ENCODE data around the gene TTLL10. TPM values are rescaled to one million over a fixed set of nuclear protein-coding genes. Genes with fewer than 3 reads are reported as not detected.

Gene TTLL10
- total RNA-seq, 1 experiment from 2014 or later, result not detected

DNA sequence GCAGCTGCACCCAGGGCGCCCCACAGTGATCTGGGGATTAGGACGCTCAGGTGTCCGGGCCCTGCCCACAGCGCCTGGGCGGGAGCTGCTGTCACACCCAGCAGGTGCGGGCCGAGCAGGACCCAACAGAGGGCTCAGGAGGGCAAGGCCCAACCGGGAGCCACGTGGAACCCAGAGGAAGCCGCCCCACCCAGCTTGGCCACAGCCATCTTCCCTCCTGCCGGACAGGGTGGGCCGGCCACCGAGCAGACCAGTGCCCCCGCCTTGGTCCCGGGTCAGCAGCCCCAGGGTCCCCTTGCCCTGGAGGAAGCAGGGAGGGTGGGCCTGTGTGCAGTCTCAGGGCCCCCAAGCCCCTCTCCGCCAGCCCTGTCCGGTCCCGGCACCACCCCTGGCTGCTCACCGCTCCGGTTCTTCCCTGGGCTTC, 6.3 kb upstream of the TTLL10 start:
- CTCF ChIA-PET, result no interaction called here
- no TSS peak for BruUV-seq (replicated peaks)
- H3K27ac Mint-ChIP-seq (ENCODE audit: low read depth, unreplicated experiment), result no peak overlapping the region
- POLR2A ChIA-PET, result no interaction called here
- TF ChIP-seq, protein P1, sequence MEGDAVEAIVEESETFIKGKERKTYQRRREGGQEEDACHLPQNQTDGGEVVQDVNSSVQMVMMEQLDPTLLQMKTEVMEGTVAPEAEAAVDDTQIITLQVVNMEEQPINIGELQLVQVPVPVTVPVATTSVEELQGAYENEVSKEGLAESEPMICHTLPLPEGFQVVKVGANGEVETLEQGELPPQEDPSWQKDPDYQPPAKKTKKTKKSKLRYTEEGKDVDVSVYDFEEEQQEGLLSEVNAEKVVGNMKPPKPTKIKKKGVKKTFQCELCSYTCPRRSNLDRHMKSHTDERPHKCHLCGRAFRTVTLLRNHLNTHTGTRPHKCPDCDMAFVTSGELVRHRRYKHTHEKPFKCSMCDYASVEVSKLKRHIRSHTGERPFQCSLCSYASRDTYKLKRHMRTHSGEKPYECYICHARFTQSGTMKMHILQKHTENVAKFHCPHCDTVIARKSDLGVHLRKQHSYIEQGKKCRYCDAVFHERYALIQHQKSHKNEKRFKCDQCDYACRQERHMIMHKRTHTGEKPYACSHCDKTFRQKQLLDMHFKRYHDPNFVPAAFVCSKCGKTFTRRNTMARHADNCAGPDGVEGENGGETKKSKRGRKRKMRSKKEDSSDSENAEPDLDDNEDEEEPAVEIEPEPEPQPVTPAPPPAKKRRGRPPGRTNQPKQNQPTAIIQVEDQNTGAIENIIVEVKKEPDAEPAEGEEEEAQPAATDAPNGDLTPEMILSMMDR (IDR thresholded peaks at IDR 0.05; ENCODE audit: unreplicated experiment), result no peak
- H3K27me3 Mint-ChIP-seq (ENCODE audit: insufficient read depth, unreplicated experiment), result no peaks in the 10 kb centered on the region
- intact Hi-C loops (cut with micrococcal nuclease), result no loop called here
- H3K4me1 Mint-ChIP-seq (ENCODE audit: insufficient read depth, unreplicated experiment), result no peaks in the 10 kb centered on the region
- DNase-seq (ENCODE audit: unreplicated experiment), result no peak
- no peaks in the 10 kb centered on the region for H3K9me3 Mint-ChIP-seq (ENCODE audit: unreplicated experiment)
- no peak overlapping the region for H3K4me3 Mint-ChIP-seq (ENCODE audit: unreplicated experiment)
- H3K36me3 Mint-ChIP-seq (ENCODE audit: insufficient read depth, unreplicated experiment), result no peaks in the 10 kb centered on the region

DNA sequence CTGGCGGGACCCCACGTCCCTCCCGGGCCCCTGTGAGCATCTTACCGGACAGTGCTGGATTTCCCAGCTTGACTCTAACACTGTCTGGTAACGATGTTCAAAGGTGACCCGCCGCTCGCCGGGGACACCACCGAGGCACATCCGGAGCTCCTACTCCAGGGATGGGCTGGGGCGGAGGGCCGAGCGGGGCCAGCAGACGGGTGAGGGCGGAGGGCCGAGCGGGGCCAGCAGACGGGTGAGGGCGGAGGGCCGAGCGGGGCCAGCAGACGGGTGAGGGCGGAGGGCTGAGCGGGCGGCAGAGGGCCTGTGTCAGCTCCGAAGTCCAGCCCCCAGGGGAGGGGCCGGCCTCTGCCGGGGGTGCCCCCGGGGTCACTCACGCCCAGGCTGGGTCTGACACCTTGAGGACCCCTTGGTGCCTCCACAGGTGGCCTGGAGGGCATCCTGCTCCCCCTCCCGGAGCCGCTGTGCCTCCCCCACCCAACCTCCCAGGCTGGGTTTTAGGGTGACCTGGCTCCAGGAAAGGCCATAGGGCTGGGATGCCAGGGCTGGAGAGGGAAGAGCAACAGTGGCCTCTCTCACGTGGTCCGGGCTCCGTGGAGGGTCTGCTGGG, 5.7 kb upstream of the TTLL10 start:
- CTCF ChIA-PET, result no interaction called here
- no peaks in the 10 kb centered on the region for H3K36me3 Mint-ChIP-seq (ENCODE audit: insufficient read depth, unreplicated experiment)
- intact Hi-C loops (cut with micrococcal nuclease), result no loop called here
- no peaks in the 10 kb centered on the region for H3K4me1 Mint-ChIP-seq (ENCODE audit: insufficient read depth, unreplicated experiment)
- no TSS peak for BruUV-seq (replicated peaks)
- no peaks in the 10 kb centered on the region for H3K9me3 Mint-ChIP-seq (ENCODE audit: unreplicated experiment)
- POLR2A ChIA-PET, result no interaction called here
- H3K27me3 Mint-ChIP-seq (ENCODE audit: insufficient read depth, unreplicated experiment), result no peaks in the 10 kb centered on the region
- H3K27ac Mint-ChIP-seq (ENCODE audit: low read depth, unreplicated experiment), result no peak overlapping the region
- no peak for DNase-seq (ENCODE audit: unreplicated experiment)
- no peak overlapping the region for H3K4me3 Mint-ChIP-seq (ENCODE audit: unreplicated experiment)
- TF ChIP-seq, protein P1 (IDR thresholded peaks at IDR 0.05; ENCODE audit: unreplicated experiment), result no peak

DNA sequence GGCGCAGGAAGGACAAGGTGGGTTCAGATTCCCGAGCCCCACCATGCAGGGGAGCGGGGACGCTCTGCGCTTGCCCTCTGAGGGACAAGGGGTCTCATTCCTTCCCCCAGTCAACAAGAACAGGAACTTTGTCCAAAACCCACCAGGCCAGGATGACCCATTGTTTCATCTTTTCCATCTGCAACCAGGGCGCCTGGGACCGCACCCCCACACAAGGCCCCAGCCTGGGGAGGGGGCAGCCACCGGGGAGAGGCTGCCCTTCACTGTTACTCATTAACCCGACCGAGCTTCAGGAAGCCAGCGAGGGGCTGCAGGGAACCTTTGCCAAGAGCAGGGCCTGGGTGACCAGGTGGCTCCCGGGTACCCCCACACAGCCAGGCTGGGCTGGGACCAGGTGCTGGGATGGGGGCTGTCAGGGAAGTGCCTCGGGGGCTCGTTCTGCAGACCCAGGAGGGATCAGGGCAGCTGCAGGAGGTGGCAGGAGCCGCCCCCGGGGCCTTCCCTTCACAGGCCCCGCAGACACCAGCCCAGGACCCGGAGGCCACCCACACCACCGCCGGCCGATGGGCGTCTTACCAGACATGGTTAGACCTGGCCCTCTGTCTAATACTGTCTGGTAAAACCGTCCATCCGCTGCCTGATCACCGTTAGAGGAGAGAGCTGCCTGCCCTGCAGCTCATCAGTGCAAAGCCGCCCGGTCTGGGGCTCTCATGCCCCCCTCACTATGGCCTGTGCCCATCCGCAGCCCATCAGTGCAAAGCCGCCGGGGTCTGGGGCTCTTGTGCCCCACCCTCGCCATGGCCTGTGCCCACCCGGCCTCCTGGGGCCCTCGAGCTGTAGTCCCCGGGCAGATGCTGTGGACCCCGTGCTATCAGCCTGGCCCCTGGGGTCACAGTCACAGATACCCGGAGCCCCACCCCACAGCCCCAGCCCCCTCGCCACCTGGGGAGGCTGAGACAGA, 4.9 kb upstream of the TTLL10 start:
- no peak overlapping the region for H3K4me3 Mint-ChIP-seq (ENCODE audit: unreplicated experiment)
- no peaks in the 10 kb centered on the region for H3K4me1 Mint-ChIP-seq (ENCODE audit: insufficient read depth, unreplicated experiment)
- ChIA-PET POLR2A (no interaction called here), CTCF (no interaction called here)
- no peak for DNase-seq (ENCODE audit: unreplicated experiment)
- no TSS peak for BruUV-seq (replicated peaks)
- TF ChIP-seq, protein P1 (IDR thresholded peaks at IDR 0.05; ENCODE audit: unreplicated experiment), result no peak
- no peak overlapping the region for H3K27ac Mint-ChIP-seq (ENCODE audit: low read depth, unreplicated experiment)
- H3K27me3 Mint-ChIP-seq (ENCODE audit: insufficient read depth, unreplicated experiment), result no peaks in the 10 kb centered on the region
- H3K9me3 Mint-ChIP-seq (ENCODE audit: unreplicated experiment), result no peaks in the 10 kb centered on the region
- no peaks in the 10 kb centered on the region for H3K36me3 Mint-ChIP-seq (ENCODE audit: insufficient read depth, unreplicated experiment)
- intact Hi-C loops (cut with micrococcal nuclease), result no loop called here

DNA sequence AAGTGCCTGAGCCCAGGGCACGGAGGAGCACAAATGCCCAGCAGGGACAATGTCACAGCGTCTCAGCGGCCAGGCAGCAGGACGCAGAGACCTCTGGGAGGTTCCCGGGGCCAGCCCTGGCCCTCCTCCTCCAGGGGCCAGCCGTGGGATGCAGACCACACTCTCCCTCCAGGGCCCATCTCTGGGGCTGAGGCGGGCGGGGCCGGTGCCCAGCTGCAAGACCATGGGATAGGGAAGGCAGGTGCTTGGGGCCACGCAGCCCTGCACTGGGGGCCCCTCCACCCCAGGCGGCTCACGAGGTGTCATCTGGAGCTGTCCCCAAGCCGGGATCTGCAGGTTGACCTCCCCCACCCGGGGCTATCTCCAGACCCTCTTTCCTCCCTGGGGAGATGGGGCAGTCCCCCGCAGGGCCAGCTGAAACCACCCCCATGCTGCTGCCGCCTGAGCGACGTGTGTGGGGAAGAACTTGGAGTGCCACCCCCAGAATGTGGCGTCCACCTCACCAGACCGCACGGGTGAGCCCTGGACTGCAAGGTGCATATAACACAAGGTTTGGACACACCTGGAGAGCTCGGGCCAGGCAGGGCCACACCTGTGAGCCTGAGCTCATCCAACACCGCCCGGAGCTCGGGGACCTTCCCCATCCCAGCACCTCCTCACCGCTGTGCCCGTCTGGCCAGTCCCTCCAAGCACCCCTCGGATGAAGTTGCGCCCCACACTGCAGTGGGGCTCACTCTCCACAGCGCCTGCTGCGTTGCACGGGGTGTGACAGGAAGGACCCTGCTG, 4.1 kb upstream of the TTLL10 start:
- Mint-ChIP-seq H3K36me3 (ENCODE audit: insufficient read depth, unreplicated experiment) (no peaks in the 10 kb centered on the region), H3K4me1 (ENCODE audit: insufficient read depth, unreplicated experiment) (no peaks in the 10 kb centered on the region), H3K4me3 (ENCODE audit: unreplicated experiment) (no peak overlapping the region), H3K27ac (ENCODE audit: low read depth, unreplicated experiment) (no peak overlapping the region), H3K27me3 (ENCODE audit: insufficient read depth, unreplicated experiment) (no peaks in the 10 kb centered on the region), H3K9me3 (ENCODE audit: unreplicated experiment) (no peaks in the 10 kb centered on the region)
- no peak for DNase-seq (ENCODE audit: unreplicated experiment)
- no TSS peak for BruUV-seq (replicated peaks)
- TF ChIP-seq, protein P1 (IDR thresholded peaks at IDR 0.05; ENCODE audit: unreplicated experiment), result no peak
- intact Hi-C loops (cut with micrococcal nuclease), result no loop called here
- ChIA-PET CTCF (interaction anchor here (1.1 kb wide), 1 partner anchor 168 kb away, joined by 3 read pairs; no protein-coding TSS in a partner anchor), POLR2A (no interaction called here)
